ENCODE measurements around the gene CREB5.

Gene CREB5

DNA sequence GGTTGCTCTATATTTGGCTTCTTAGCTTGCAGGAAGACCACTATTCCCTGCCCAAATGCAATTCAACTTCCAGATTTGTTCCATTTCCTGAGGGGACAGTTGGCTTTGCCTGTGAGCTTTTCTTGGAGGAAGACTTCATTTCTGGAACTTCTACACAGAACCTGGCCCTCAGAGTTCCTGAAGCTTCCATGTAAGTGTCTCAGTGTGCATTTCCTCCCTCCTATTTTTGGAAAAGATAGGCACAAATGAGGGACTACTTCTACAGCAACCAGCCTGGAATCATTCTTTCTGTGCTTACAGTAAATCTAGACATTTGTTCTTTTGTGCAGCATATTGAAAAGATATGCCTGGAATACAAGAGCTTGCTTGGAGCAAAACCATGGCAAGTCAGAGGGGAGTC, 164.3 kb downstream of the CREB5 start:
- no peaks in the 10 kb centered on the region for H3K36me3 ChIP-seq (ENCODE audit: control insufficient read depth, insufficient read depth, low read length)
- no peaks in the 10 kb centered on the region for H3K9me3 ChIP-seq (ENCODE audit: control insufficient read depth, low read length)
- H3K4me1 ChIP-seq (ENCODE audit: control insufficient read depth, insufficient read depth, low read length, poor library complexity, severe bottlenecking): no peaks in the 10 kb centered on the region
- no peak overlapping the region for H3K27ac ChIP-seq (ENCODE audit: low read depth, low read length, severe bottlenecking)
- no peak overlapping the region for H3K4me3 ChIP-seq (ENCODE audit: extremely low read depth, insufficient read depth, low read length, poor library complexity, severe bottlenecking)

DNA sequence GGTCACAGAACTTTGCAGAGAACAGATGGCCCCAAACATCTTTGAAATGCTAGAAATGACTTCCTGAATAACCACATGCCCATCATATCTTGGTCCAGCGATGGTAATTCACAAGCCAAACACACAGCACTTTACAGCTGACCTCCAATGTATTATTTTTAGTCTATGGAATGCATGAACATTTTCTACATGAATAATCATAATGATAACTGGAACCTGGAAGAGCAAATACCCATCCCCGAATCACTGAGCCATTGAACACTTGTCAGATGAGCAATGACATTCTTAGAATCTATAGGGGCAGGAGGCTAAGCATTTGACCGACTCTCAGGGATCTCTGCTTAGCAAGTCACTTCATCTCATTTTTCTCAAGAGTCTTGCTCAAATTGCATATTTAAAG, 167.3 kb downstream of the CREB5 start:
- H3K27ac ChIP-seq (ENCODE audit: low read depth, low read length, severe bottlenecking): no peak overlapping the region
- no peaks in the 10 kb centered on the region for H3K9me3 ChIP-seq (ENCODE audit: control insufficient read depth, low read length)
- WGBS, 2 experiments (ENCODE audit: insufficient coverage in 2 of 2): 100% methylated on average over 1 of the region's 3 CpGs; no CpG with 5 or more reads in 1 of the 2 experiments
- H3K4me1 ChIP-seq (ENCODE audit: control insufficient read depth, insufficient read depth, low read length, poor library complexity, severe bottlenecking): no peaks in the 10 kb centered on the region
- H3K4me3 ChIP-seq (ENCODE audit: extremely low read depth, insufficient read depth, low read length, poor library complexity, severe bottlenecking): no peak overlapping the region
- H3K36me3 ChIP-seq (ENCODE audit: control insufficient read depth, insufficient read depth, low read length): no peaks in the 10 kb centered on the region

DNA sequence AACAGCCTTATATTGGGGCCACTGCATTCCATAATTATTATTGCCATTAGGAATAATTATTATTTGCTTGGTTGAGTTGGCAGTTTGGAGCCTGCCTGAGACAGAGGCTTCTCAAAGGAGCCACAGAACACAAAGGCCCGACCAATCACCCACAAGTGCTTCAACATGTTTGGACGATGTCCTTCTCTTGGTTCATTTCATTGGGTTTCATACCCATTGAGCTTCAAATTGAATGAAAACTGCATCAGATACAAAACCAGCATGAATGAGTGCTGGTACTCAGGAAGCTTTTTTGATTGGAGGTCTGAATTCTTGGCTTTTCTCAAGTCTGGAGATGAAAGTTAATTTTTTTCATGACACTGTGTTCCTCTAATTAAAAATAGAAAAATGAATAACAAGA, 168.3 kb downstream of the CREB5 start:
- no peak overlapping the region for H3K4me3 ChIP-seq (ENCODE audit: extremely low read depth, insufficient read depth, low read length, poor library complexity, severe bottlenecking)
- no peaks in the 10 kb centered on the region for H3K36me3 ChIP-seq (ENCODE audit: control insufficient read depth, insufficient read depth, low read length)
- no peak overlapping the region for H3K27ac ChIP-seq (ENCODE audit: low read depth, low read length, severe bottlenecking)
- H3K4me1 ChIP-seq (ENCODE audit: control insufficient read depth, insufficient read depth, low read length, poor library complexity, severe bottlenecking): peaks cover under 1% of the 10 kb centered on the region
- H3K9me3 ChIP-seq (ENCODE audit: control insufficient read depth, low read length): no peaks in the 10 kb centered on the region
- WGBS, 2 experiments (ENCODE audit: insufficient coverage in 2 of 2): 100% methylated on average over 2 of the region's 2 CpGs

DNA sequence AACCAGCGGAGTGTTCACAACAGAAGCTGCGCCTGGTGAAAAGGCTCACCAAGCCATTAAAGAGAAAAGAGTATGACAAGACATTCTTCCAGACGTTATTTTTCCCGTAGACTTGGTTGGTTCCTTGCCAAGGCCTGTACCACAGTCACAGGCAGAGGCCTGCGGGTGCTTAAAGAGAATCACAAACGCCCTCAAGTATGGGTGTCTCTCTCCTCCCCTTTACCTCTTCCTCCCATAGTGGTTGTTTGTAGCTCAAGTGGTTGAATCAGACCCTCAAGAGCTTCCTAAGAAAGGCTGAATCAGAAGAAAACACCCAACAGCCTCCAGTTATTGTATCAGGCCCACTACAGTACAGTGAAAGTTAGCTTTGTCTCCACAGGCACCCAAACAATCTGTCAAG, 169.0 kb downstream of the CREB5 start:
- Histone ChIP-seq H3K4me3 (ENCODE audit: extremely low read depth, insufficient read depth, low read length, poor library complexity, severe bottlenecking) (no peak overlapping the region), H3K9me3 (ENCODE audit: control insufficient read depth, low read length) (no peaks in the 10 kb centered on the region)
- 82 to 96% methylated on average over 4 to 5 of the region's 6 CpGs for WGBS, 2 experiments (ENCODE audit: insufficient coverage in 2 of 2)

DNA sequence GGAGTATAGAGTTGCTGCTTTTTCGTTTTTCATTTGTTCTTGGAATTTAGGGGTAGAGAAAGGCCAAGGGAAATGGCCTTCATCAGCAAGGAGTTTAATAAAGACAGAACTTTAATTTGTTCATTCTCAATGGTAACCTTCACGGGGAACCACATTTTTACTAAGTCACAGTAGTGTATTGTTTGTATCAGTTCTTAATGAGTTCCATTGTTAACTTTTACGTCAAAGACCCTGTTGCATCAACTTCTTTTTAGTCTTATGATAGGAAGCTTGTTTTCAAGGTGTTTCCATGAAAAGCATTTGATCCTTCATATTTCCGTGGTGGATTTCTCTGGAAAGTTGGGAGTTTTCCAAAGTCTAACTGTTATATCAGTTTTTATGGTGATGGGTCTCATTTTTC, 169.9 kb downstream of the CREB5 start:
- H3K4me3 ChIP-seq (ENCODE audit: extremely low read depth, insufficient read depth, low read length, poor library complexity, severe bottlenecking): no peak overlapping the region
- H3K36me3 ChIP-seq (ENCODE audit: control insufficient read depth, insufficient read depth, low read length): no peaks in the 10 kb centered on the region
- 80% methylated on average over 1 of the region's 4 CpGs; no CpG with 5 or more reads in 1 of the 2 experiments for WGBS, 2 experiments (ENCODE audit: insufficient coverage in 2 of 2)
- no peak overlapping the region for H3K27ac ChIP-seq (ENCODE audit: low read depth, low read length, severe bottlenecking)
- peaks cover 3% of the 10 kb centered on the region for H3K4me1 ChIP-seq (ENCODE audit: control insufficient read depth, insufficient read depth, low read length, poor library complexity, severe bottlenecking)
- no peaks in the 10 kb centered on the region for H3K9me3 ChIP-seq (ENCODE audit: control insufficient read depth, low read length)

More for the DNA sequence above, 169.0 kb downstream of the CREB5 start:
- Histone ChIP-seq H3K36me3 (ENCODE audit: control insufficient read depth, insufficient read depth, low read length) (no peaks in the 10 kb centered on the region), H3K4me1 (ENCODE audit: control insufficient read depth, insufficient read depth, low read length, poor library complexity, severe bottlenecking) (peaks cover 3% of the 10 kb centered on the region), H3K27ac (ENCODE audit: low read depth, low read length, severe bottlenecking) (no peak overlapping the region)

DNA sequence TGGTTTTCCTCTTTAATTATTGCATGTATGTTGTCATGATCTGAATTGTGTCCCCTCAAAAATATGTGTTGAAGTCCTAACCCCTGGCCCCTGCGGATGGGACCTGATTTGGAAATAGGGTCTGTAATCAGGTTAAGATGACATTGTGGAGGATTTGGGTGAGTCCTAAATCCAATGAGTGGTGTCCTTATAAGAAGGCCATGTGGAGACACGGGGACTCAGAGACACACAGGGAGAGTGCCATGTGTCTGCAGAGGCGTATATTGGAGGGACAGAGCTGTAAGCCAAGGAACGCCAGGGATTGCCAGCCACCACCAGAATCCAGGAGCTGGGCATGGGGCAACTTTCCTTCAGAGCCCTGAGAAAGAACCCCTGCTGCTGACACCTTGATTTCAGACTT, 171.9 kb downstream of the CREB5 start:
- 87 to 95% methylated on average over 4 of the region's 4 CpGs for WGBS, 2 experiments (ENCODE audit: insufficient coverage in 2 of 2)
- Histone ChIP-seq H3K4me3 (ENCODE audit: extremely low read depth, insufficient read depth, low read length, poor library complexity, severe bottlenecking) (no peak overlapping the region), H3K27ac (ENCODE audit: low read depth, low read length, severe bottlenecking) (no peak overlapping the region), H3K4me1 (ENCODE audit: control insufficient read depth, insufficient read depth, low read length, poor library complexity, severe bottlenecking) (peaks cover 3% of the 10 kb centered on the region), H3K9me3 (ENCODE audit: control insufficient read depth, low read length) (no peaks in the 10 kb centered on the region), H3K36me3 (ENCODE audit: control insufficient read depth, insufficient read depth, low read length) (no peaks in the 10 kb centered on the region)

DNA sequence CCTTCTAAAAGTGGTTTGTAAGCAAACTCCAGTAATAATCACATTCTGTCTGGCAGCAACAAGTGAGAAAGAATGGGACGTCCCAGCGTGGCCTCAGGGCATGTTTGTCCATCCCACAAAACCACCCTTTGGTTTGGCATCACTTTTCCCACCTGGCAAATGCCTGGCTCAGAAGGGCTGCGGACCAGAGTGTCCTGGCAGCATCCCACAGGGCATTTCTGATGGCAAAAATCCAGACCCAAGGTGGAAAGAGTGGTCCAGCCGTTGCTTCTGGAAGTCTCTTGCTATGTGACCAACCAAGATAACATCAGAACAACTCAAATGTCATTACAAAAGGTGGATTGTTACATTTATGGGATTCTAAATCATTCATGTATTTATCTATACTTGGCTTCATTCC, 174.4 kb downstream of the CREB5 start:
- 89 to 90% methylated on average over 2 to 3 of the region's 4 CpGs for WGBS, 2 experiments (ENCODE audit: insufficient coverage in 2 of 2)
- H3K9me3 ChIP-seq (ENCODE audit: control insufficient read depth, low read length): no peaks in the 10 kb centered on the region
- no peaks in the 10 kb centered on the region for H3K36me3 ChIP-seq (ENCODE audit: control insufficient read depth, insufficient read depth, low read length)
- no peak overlapping the region for H3K4me3 ChIP-seq (ENCODE audit: extremely low read depth, insufficient read depth, low read length, poor library complexity, severe bottlenecking)
- no peak overlapping the region for H3K27ac ChIP-seq (ENCODE audit: low read depth, low read length, severe bottlenecking)
- H3K4me1 ChIP-seq (ENCODE audit: control insufficient read depth, insufficient read depth, low read length, poor library complexity, severe bottlenecking): peaks cover 3% of the 10 kb centered on the region

DNA sequence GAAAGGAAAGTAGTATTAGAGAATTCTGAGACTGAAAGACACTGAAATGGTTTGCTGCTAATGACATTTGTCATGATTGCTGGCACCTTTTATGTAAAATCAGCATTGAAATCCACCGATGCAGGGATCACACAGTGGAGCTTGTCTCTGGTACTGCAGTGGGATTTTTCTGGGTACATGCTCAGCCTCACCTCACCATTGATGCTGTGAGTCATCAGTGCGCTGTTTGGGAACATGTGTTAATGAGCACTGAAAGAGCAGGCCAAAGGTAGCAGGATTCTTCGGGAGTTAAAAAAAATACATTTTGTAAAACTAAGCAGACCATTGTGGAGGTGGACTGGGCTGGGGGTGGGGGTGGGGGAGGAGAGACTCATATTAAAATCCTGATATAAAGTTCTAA, 174.9 kb downstream of the CREB5 start:
- WGBS, 2 experiments (ENCODE audit: insufficient coverage in 2 of 2): 75 to 83% methylated on average over 1 to 3 of the region's 3 CpGs

DNA sequence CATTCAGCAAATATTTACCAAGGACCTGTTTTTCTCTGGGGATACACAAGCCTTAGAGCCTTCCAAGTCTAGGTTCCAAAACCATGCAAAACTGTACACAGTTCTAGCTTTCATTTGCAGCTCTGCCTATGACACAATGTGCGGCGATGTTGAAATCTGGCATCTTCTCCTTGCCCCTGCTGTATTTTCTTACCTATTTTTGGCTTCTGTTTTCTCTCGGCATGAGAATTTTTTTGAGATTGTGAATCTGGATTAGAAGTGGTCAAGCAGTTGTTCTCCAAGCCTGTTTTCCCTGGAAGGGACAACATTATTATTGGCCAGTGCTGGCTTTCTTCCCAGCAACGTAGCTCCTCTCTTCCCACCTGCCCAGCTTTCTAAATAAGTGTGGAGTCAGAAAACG, 176.3 kb downstream of the CREB5 start:
- 86% methylated on average over 1 to 5 of the region's 5 CpGs for whole genome bisulfite sequencing, 2 experiments (ENCODE audit: insufficient coverage in 2 of 2)
- no peak overlapping the region for H3K27ac ChIP-seq (ENCODE audit: low read depth, low read length, severe bottlenecking)
- no peaks in the 10 kb centered on the region for H3K9me3 ChIP-seq (ENCODE audit: control insufficient read depth, low read length)
- H3K4me3 ChIP-seq (ENCODE audit: extremely low read depth, insufficient read depth, low read length, poor library complexity, severe bottlenecking): no peak overlapping the region
- peaks cover 3% of the 10 kb centered on the region for H3K4me1 ChIP-seq (ENCODE audit: control insufficient read depth, insufficient read depth, low read length, poor library complexity, severe bottlenecking)
- H3K36me3 ChIP-seq (ENCODE audit: control insufficient read depth, insufficient read depth, low read length): no peaks in the 10 kb centered on the region

More for the DNA sequence above, 174.9 kb downstream of the CREB5 start:
- no peaks in the 10 kb centered on the region for H3K36me3 ChIP-seq (ENCODE audit: control insufficient read depth, insufficient read depth, low read length)
- H3K4me1 ChIP-seq (ENCODE audit: control insufficient read depth, insufficient read depth, low read length, poor library complexity, severe bottlenecking): peaks cover 3% of the 10 kb centered on the region
- no peaks in the 10 kb centered on the region for H3K9me3 ChIP-seq (ENCODE audit: control insufficient read depth, low read length)
- H3K27ac ChIP-seq (ENCODE audit: low read depth, low read length, severe bottlenecking): no peak overlapping the region
- no peak overlapping the region for H3K4me3 ChIP-seq (ENCODE audit: extremely low read depth, insufficient read depth, low read length, poor library complexity, severe bottlenecking)

DNA sequence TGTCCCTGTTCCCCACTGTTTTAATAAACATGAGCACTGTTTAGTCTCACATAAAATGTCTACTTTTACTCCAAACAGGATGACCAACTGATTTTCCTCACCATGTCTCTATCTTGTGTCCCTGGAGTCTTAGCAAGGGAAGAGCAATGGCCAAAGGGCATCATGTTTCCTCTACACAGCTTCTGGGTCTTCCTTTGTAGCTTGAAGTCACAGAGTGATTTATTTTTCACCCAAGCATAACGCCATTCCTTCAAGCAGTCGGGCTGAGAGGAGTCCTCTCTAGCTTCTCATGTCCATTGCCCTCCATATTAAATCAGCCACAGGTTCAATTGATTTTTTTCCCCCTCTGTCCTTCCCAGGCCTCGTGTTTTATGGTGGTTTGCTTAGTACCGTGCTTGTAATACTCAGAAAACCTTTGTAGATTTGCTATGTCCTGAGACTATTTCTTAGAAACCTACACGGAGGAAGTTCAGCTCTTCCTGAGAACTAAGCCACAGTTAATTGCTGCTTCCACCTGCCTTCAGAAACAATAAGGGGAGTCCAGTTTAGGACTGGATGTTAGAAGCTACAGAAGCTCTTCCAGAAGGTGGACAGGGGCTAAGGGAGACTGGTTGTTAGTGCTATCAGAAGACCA, 178.8 kb downstream of the CREB5 start:
- Histone ChIP-seq H3K4me1 (ENCODE audit: control insufficient read depth, insufficient read depth, low read length, poor library complexity, severe bottlenecking) (no peaks in the 10 kb centered on the region), H3K4me3 (ENCODE audit: extremely low read depth, insufficient read depth, low read length, poor library complexity, severe bottlenecking) (no peak overlapping the region), H3K36me3 (ENCODE audit: control insufficient read depth, insufficient read depth, low read length) (no peaks in the 10 kb centered on the region), H3K27ac (ENCODE audit: low read depth, low read length, severe bottlenecking) (no peak overlapping the region), H3K9me3 (ENCODE audit: control insufficient read depth, low read length) (no peaks in the 10 kb centered on the region)
- 100% methylated on average over 2 to 4 of the region's 5 CpGs for WGBS, 2 experiments (ENCODE audit: insufficient coverage in 2 of 2)

DNA sequence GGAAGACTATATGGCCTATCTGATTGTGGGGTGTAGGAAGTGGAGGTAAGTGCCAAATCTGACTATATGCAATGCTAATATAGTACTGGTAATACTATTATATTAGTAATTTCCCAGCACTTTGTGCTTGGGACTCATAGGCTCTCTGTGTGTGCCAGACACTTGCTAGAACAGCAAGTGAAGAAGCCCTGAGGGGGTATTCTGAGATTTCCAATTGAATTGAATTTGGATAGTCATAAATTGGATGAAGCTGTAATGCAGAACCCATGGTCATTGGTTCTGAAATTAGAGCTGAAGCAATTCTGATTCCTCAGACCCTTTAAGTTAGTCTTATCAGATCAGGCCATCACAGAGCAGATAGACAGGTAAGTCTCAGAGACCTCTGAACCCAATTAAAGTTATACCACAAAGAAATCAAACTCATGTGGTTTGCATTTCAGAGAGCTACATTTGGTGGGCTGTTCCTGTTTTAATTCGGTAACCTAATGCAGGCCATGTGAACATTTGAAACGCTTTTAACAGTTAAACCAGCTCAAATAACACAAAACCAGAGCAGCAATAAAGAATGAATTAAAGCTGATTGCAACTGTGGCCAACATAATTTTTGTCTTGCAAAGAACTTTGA, 179.5 kb downstream of the CREB5 start:
- Histone ChIP-seq H3K9me3 (ENCODE audit: control insufficient read depth, low read length) (no peaks in the 10 kb centered on the region), H3K36me3 (ENCODE audit: control insufficient read depth, insufficient read depth, low read length) (no peaks in the 10 kb centered on the region), H3K27ac (ENCODE audit: low read depth, low read length, severe bottlenecking) (no peak overlapping the region), H3K4me3 (ENCODE audit: extremely low read depth, insufficient read depth, low read length, poor library complexity, severe bottlenecking) (no peak overlapping the region), H3K4me1 (ENCODE audit: control insufficient read depth, insufficient read depth, low read length, poor library complexity, severe bottlenecking) (no peaks in the 10 kb centered on the region)
- WGBS, 2 experiments (ENCODE audit: insufficient coverage in 2 of 2): no CpG with 5 or more reads among the region's 2 CpGs
